ENCODE data around the gene CYP4F3.

- no peak for TF ChIP-seq CTCF (conservative IDR thresholded peaks at IDR 0.05)
- no peak for TF ChIP-seq EZH2 (IDR thresholded peaks at IDR 0.05; ENCODE audit: low read depth)
Measured at GRCh38 chr19:15675560-15675959, 34.9 kb downstream of the CYP4F3 start.

Data from PC-9 (cell line).